Measurements from ENCODE around the gene BAHCC1.

Gene BAHCC1

DNA sequence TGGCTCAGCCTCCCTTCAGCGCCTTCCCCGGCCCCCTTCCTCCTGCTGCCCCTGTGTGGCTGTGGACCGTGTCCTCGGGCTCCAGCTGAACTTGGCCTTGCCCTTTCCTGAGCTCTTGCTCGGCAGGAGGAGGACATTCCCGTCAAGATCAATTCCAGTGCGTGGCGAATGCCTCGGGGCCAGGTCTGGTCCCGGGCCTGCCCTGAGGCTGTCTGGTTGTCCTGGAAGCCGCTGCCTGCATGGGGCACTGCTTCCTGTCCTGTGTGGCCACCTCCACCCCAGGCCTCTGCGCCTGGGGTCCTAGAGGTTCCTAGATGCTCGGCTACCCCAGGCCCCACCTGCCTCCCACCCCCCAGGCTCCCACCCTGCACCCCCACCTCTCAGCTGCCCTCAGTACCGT is 12.8 kb downstream of the BAHCC1 start:
- Histone ChIP-seq H3K27ac (ENCODE audit: low read depth, low read length, poor library complexity, severe bottlenecking) (no peak overlapping the region), H3K9me2 (ENCODE audit: low read depth, low read length) (no peaks in the 10 kb centered on the region), H3F3A (ENCODE audit: insufficient read depth, low read length) (no peaks in the 10 kb centered on the region), H2AFZ (ENCODE audit: low read length) (no peak overlapping the region), H3K36me3 (ENCODE audit: insufficient read depth, low read length) (no peaks in the 10 kb centered on the region), H3K27me3 (ENCODE audit: insufficient read depth, low read length) (peaks cover 3% of the 10 kb centered on the region; the same call in 1 of the 2 replicates), H3K9ac (ENCODE audit: low read length) (no peak overlapping the region), H3K9me3 (ENCODE audit: low read length) (no peaks in the 10 kb centered on the region), H3K4me3 (ENCODE audit: low read depth, low read length, poor library complexity, severe bottlenecking) (no peak overlapping the region), H3K4me2 (ENCODE audit: low read length) (no peak overlapping the region), H4K20me1 (ENCODE audit: insufficient read depth, low read length) (no peaks in the 10 kb centered on the region), H3K79me2 (ENCODE audit: insufficient read depth, low read length) (no peaks in the 10 kb centered on the region), H3K4me1 (ENCODE audit: insufficient read depth, low read length, severe bottlenecking) (no peaks in the 10 kb centered on the region)
- TF ChIP-seq EZH2 (IDR thresholded peaks at IDR 0.05; ENCODE audit: borderline replicate concordance, low read length), result no peak
- TF ChIP-seq, protein P1, sequence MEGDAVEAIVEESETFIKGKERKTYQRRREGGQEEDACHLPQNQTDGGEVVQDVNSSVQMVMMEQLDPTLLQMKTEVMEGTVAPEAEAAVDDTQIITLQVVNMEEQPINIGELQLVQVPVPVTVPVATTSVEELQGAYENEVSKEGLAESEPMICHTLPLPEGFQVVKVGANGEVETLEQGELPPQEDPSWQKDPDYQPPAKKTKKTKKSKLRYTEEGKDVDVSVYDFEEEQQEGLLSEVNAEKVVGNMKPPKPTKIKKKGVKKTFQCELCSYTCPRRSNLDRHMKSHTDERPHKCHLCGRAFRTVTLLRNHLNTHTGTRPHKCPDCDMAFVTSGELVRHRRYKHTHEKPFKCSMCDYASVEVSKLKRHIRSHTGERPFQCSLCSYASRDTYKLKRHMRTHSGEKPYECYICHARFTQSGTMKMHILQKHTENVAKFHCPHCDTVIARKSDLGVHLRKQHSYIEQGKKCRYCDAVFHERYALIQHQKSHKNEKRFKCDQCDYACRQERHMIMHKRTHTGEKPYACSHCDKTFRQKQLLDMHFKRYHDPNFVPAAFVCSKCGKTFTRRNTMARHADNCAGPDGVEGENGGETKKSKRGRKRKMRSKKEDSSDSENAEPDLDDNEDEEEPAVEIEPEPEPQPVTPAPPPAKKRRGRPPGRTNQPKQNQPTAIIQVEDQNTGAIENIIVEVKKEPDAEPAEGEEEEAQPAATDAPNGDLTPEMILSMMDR (IDR thresholded peaks at IDR 0.05; ENCODE audit: low read length), result no peak

DNA sequence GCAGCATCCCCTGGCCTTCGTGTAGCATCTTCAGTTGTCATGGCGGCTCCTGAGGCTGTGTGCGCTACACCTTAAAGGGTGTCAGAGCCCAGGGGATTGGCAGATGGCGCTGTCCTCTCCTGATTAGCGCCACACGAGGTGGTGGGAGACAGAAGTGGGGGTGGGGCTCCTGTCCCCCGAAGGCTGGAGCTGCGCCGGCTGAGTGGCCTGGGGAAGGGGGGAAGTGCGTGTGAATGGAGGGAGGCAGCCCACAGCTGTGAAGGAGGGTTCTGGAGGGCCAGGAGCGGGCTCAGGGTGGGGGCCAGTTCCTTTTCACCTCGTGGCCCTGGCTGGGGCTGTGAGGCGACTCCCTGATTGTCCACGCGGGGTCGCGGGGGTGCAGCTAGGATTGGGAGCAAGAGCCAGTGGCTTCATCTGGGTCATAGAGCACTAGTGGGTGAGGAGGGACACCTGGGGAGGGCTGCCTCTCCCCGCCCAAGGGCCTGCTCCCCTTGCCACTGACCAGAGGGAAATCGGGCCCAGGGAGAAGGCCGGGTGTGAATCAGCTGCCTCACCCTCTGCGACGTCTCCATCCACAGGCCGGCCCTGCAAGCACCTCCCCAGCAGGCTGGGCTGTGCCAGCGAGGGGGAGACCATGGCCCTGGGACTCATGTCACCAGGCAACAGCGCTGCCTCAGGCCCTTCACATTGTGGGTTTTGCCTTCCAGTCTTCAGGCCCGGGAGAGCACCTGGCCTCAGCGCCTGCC is 14.1 kb downstream of the BAHCC1 start:
- no peak overlapping the region for H3K9ac ChIP-seq (ENCODE audit: low read length)
- H3K79me2 ChIP-seq (ENCODE audit: insufficient read depth, low read length), result no peaks in the 10 kb centered on the region
- no peaks in the 10 kb centered on the region for H3K36me3 ChIP-seq (ENCODE audit: insufficient read depth, low read length)
- TF ChIP-seq, protein P1 (IDR thresholded peaks at IDR 0.05; ENCODE audit: low read length), result peak; percentile 40; the same call in 1 of the 2 replicates
- TF ChIP-seq EZH2 (IDR thresholded peaks at IDR 0.05; ENCODE audit: borderline replicate concordance, low read length), result no peak
- H3K4me3 ChIP-seq (ENCODE audit: low read depth, low read length, poor library complexity, severe bottlenecking), result no peak overlapping the region
- H3K9me3 ChIP-seq (ENCODE audit: low read length), result no peaks in the 10 kb centered on the region
- no peaks in the 10 kb centered on the region for H3K4me1 ChIP-seq (ENCODE audit: insufficient read depth, low read length, severe bottlenecking)
- no peak overlapping the region for H3K4me2 ChIP-seq (ENCODE audit: low read length)
- no peak overlapping the region for H3K27ac ChIP-seq (ENCODE audit: low read depth, low read length, poor library complexity, severe bottlenecking)
- no peaks in the 10 kb centered on the region for H3K9me2 ChIP-seq (ENCODE audit: low read depth, low read length)
- peaks cover 8% of the 10 kb centered on the region; the same call in 1 of the 2 replicates for H3K27me3 ChIP-seq (ENCODE audit: insufficient read depth, low read length)
- H2AFZ ChIP-seq (ENCODE audit: low read length), result no peak overlapping the region
- H3F3A ChIP-seq (ENCODE audit: insufficient read depth, low read length), result no peaks in the 10 kb centered on the region
- no peaks in the 10 kb centered on the region for H4K20me1 ChIP-seq (ENCODE audit: insufficient read depth, low read length)

DNA sequence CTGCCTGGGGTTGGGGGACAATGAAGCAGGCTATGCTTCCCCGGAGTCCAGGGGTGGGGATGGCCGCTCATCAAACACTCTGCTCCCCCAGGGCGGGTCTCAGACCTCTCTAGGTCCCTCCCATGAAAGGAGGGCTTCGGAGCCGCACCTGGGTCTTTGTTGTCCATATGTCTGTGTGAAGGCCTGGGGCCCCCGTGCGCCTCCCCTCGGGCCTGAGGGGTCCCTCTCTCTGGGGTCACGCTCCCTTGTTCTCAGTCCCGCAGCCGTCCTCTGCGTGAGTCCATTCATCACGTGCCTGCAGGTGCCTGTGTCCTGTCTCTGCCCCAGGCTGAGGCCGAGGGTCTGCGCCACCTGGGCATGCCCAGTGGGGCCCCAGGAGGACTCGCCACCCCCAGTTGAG is 15.6 kb downstream of the BAHCC1 start:
- no peak overlapping the region for H2AFZ ChIP-seq (ENCODE audit: low read length)
- H3K4me1 ChIP-seq (ENCODE audit: insufficient read depth, low read length, severe bottlenecking), result no peaks in the 10 kb centered on the region
- H3K27me3 ChIP-seq (ENCODE audit: insufficient read depth, low read length), result peaks cover 12% of the 10 kb centered on the region; the same call in 1 of the 2 replicates
- no peak overlapping the region for H3K27ac ChIP-seq (ENCODE audit: low read depth, low read length, poor library complexity, severe bottlenecking)
- TF ChIP-seq, protein P1 (IDR thresholded peaks at IDR 0.05; ENCODE audit: low read length), result no peak
- no peak for TF ChIP-seq EZH2 (IDR thresholded peaks at IDR 0.05; ENCODE audit: borderline replicate concordance, low read length)
- no peak overlapping the region for H3K4me3 ChIP-seq (ENCODE audit: low read depth, low read length, poor library complexity, severe bottlenecking)
- H4K20me1 ChIP-seq (ENCODE audit: insufficient read depth, low read length), result no peaks in the 10 kb centered on the region
- no peaks in the 10 kb centered on the region for H3K36me3 ChIP-seq (ENCODE audit: insufficient read depth, low read length)
- H3K4me2 ChIP-seq (ENCODE audit: low read length), result no peak overlapping the region
- no peak overlapping the region for H3K9ac ChIP-seq (ENCODE audit: low read length)
- no peaks in the 10 kb centered on the region for H3K9me2 ChIP-seq (ENCODE audit: low read depth, low read length)
- H3K9me3 ChIP-seq (ENCODE audit: low read length), result no peaks in the 10 kb centered on the region
- no peaks in the 10 kb centered on the region for H3K79me2 ChIP-seq (ENCODE audit: insufficient read depth, low read length)
- H3F3A ChIP-seq (ENCODE audit: insufficient read depth, low read length), result no peaks in the 10 kb centered on the region

Measured in OCI-LY1 (cell line).